Measurements from ENCODE around the gene FAM9C. TPM values are rescaled to one million over a fixed set of nuclear protein-coding genes. Genes with fewer than 3 reads are reported as not detected.
"Not testable (repeated sequence)": the region's sequence is repeated elsewhere in the genome, so short reads cannot be mapped to it uniquely, and the experiment has no call there.

Gene FAM9C
- total RNA-seq, 4 donors from 2014 or later: not detected

- Histone ChIP-seq H3K4me1 (peaks cover 7 to 29% (median 14%) of the 10 kb centered on the region in 4 donors), H3K36me3 (no peaks in the 10 kb centered on the region), H3K27ac (replicated peaks in 1 of 4) (peak overlapping the region; percentile 43 to 73 (median 56)), H3K9me3 (no peaks in the 10 kb centered on the region), H3K4me3 (no peak overlapping the region), H3K27me3 (no peaks in the 10 kb centered on the region)
- intact Hi-C loops (cut with DNase I): no loop called here
- DNase-seq (ENCODE audit: extremely low spot score): no peak
- WGBS: 66% methylated on average over 14 of the region's 14 CpGs
- no peak for TF ChIP-seq EP300 (IDR thresholded peaks at IDR 0.05)
- peak in 1 of 2 donors; percentile 4 for TF ChIP-seq POLR2AphosphoS5 (IDR thresholded peaks at IDR 0.05)
Observed at GRCh38 chrX:13090339-13091110, 46.1 kb upstream of the FAM9C start.

- TF ChIP-seq POLR2AphosphoS5 (IDR thresholded peaks at IDR 0.05) (no peak), CTCF (IDR thresholded peaks at IDR 0.05) (no peak), POLR2A (IDR thresholded peaks at IDR 0.05; ENCODE audit: low read depth) (no peak), EP300 (IDR thresholded peaks at IDR 0.05) (no peak)
- intact Hi-C loops (cut with DNase I): no loop called here
- Histone ChIP-seq H3K27me3 (no peaks in the 10 kb centered on the region), H3K4me1 (peaks cover 3 to 23% (median 10%) of the 10 kb centered on the region in 4 donors), H3K27ac (replicated peaks in 1 of 4) (peak overlapping the region in 3 of 4 donors; percentile 43 to 57 (median 55)), H3K4me3 (no peak overlapping the region), H3K9me3 (no peaks in the 10 kb centered on the region), H3K36me3 (no peaks in the 10 kb centered on the region)
- WGBS: 61% methylated on average over 1 of the region's 1 CpG
- DNase-seq (ENCODE audit: extremely low spot score): no peak
Observed at GRCh38 chrX:13090027-13090338, 45.6 kb upstream of the FAM9C start.

DNA sequence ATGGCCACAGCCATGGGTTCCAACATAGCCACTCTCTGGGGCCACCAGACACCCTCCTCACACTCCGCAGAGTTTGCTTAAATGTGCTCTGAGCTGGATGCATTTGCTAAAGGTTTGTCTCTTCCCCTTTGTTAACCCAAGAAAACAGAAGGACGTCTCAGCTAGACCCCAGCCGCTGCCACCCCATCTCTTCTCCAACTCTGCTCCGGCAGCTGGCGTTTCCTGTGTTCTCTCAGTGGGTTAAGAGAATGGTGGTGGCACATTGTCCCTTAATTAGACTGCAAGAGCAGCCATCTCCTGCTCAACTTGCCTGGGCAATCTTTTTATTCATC is 43.7 kb upstream of the FAM9C start:
- H3K36me3 ChIP-seq: no peaks in the 10 kb centered on the region
- WGBS: 81% methylated on average over 5 of the region's 5 CpGs
- H3K4me3 ChIP-seq: no peak overlapping the region
- no peak for TF ChIP-seq EP300 (IDR thresholded peaks at IDR 0.05)
- no peak for TF ChIP-seq POLR2A (IDR thresholded peaks at IDR 0.05; ENCODE audit: low read depth)
- no peak for TF ChIP-seq CTCF (IDR thresholded peaks at IDR 0.05)
- TF ChIP-seq POLR2AphosphoS5 (IDR thresholded peaks at IDR 0.05): no peak
- no peak overlapping the region for H3K27ac ChIP-seq (replicated peaks in 1 of 4)
- DNase-seq (ENCODE audit: extremely low spot score): no peak
- H3K4me1 ChIP-seq: peaks cover 0 to 11% (median 0%) of the 10 kb centered on the region in 4 donors
- H3K9me3 ChIP-seq: no peaks in the 10 kb centered on the region
- intact Hi-C loops (cut with DNase I): no loop called here
- no peaks in the 10 kb centered on the region for H3K27me3 ChIP-seq

- no peak overlapping the region for H3K27ac ChIP-seq (replicated peaks in 1 of 4)
- intact Hi-C loops (cut with DNase I): no loop called here
Observed at GRCh38 chrX:13087322-13088155, 43.1 kb upstream of the FAM9C start.

GRCh38 chrX:13086793-13087321 is 42.4 kb upstream of the FAM9C start:
- WGBS: 72% methylated on average over 8 of the region's 8 CpGs
- DNase-seq (ENCODE audit: extremely low spot score); H3K4me3 ChIP-seq; H3K27me3 ChIP-seq; H3K27ac ChIP-seq (replicated peaks in 1 of 4); H3K36me3 ChIP-seq; intact Hi-C loops (cut with DNase I); H3K9me3 ChIP-seq: not testable (repeated sequence)
- H3K4me1 ChIP-seq: peaks cover 0 to 20% (median 7%) of the 10 kb centered on the region in 4 donors

More at GRCh38 chrX:13087322-13088155, 43.1 kb upstream of the FAM9C start:
- H3K36me3 ChIP-seq: no peaks in the 10 kb centered on the region
- no peak for TF ChIP-seq CTCF (IDR thresholded peaks at IDR 0.05)
- TF ChIP-seq POLR2AphosphoS5 (IDR thresholded peaks at IDR 0.05): peak in 1 of 2 donors; percentile 17
- no peak for TF ChIP-seq POLR2A (IDR thresholded peaks at IDR 0.05; ENCODE audit: low read depth)
- TF ChIP-seq EP300 (IDR thresholded peaks at IDR 0.05): no peak
- H3K4me3 ChIP-seq: no peak overlapping the region
- no peak for DNase-seq (ENCODE audit: extremely low spot score)
- 71% methylated on average over 10 of the region's 10 CpGs for WGBS
- peaks cover 0 to 14% (median 1%) of the 10 kb centered on the region in 4 donors for H3K4me1 ChIP-seq
- no peaks in the 10 kb centered on the region for H3K9me3 ChIP-seq
- H3K27me3 ChIP-seq: no peaks in the 10 kb centered on the region

Measured in esophagus muscularis mucosa (tissue), 4 donors.